GM18498 (cell line): ENCODE measurements around the gene SIK3.

Experiments
- ATAC-seq: cut with Tn5 transposase; IDR thresholded peaks from one replicate; pipeline ENCODE4 v1.9.1; 2021; ENCODE audit warnings: mild to moderate bottlenecking, moderate library complexity; ENCODE audit not compliant: unreplicated experiment

The SIK3 gene

GRCh38 chr11:116933961-116934360 is 164.3 kb downstream of the SIK3 start:
- no peak for ATAC-seq

- ATAC-seq = no peak
Measured at GRCh38 chr11:116932181-116932580, 166.0 kb downstream of the SIK3 start.

- ATAC-seq = no peak
Measured at GRCh38 chr11:116931206-116931953, 166.8 kb downstream of the SIK3 start.

- no peak for ATAC-seq
Measured at GRCh38 chr11:116930586-116930985, 167.6 kb downstream of the SIK3 start.

- no peak for ATAC-seq
Measured at GRCh38 chr11:116930177-116930576, 168.1 kb downstream of the SIK3 start.

GRCh38 chr11:116929414-116930090 is 168.7 kb downstream of the SIK3 start:
- no peak for ATAC-seq

GRCh38 chr11:116928845-116929244 is 169.4 kb downstream of the SIK3 start:
- ATAC-seq = no peak

GRCh38 chr11:116928102-116928777 is 170.0 kb downstream of the SIK3 start:
- ATAC-seq = peak; percentile 75

GRCh38 chr11:116927163-116927974 is 170.9 kb downstream of the SIK3 start:
- ATAC-seq = no peak

- ATAC-seq = no peak
Measured at GRCh38 chr11:116925050-116925449, 173.2 kb downstream of the SIK3 start.

- no peak for ATAC-seq
Measured at GRCh38 chr11:116918925-116919655, 179.1 kb downstream of the SIK3 start.

GRCh38 chr11:116917632-116918031 is 180.6 kb downstream of the SIK3 start:
- no peak for ATAC-seq

GRCh38 chr11:116916886-116917285 is 181.3 kb downstream of the SIK3 start:
- no peak for ATAC-seq

GRCh38 chr11:116916052-116916451 is 182.2 kb downstream of the SIK3 start:
- ATAC-seq = no peak

- ATAC-seq = no peak
Measured at GRCh38 chr11:116913000-116913399, 185.2 kb downstream of the SIK3 start.

GRCh38 chr11:116911976-116912734 is 186.1 kb downstream of the SIK3 start:
- no peak for ATAC-seq

- ATAC-seq = no peak
Measured at GRCh38 chr11:116910847-116911246, 187.4 kb downstream of the SIK3 start.

- ATAC-seq = no peak
Measured at GRCh38 chr11:116910378-116910777, 187.8 kb downstream of the SIK3 start.

- no peak for ATAC-seq
Measured at GRCh38 chr11:116909245-116909644, 189.0 kb downstream of the SIK3 start.

GRCh38 chr11:116906479-116906878 is 191.7 kb downstream of the SIK3 start:
- ATAC-seq = no peak
